Mucosa of gallbladder (tissue), 1 donor: Measurements from ENCODE around the gene PIP4K2C. TPM values are rescaled to one million over a fixed set of nuclear protein-coding genes. Genes with fewer than 3 reads are reported as not detected.

Experiments
- DNase-seq: peaks from one replicate; pipeline ENCODE4 v3.0.0-alpha.2; 2020; ENCODE audit warnings: low spot score
- total RNA-seq: library from RNA; stranded (reverse); gene quantifications from one replicate; pipeline ENCODE4 v1.2.1, GENCODE V29; 2021
- donor health status: DM: no; HTN: no; CAD: no.

PIP4K2C gene
- total RNA-seq = 36.1 TPM

GRCh38 chr12:57590864-57591781, at the start of gene PIP4K2C:
TSS of gene PIP4K2C (plus strand) at chr12:57591192. CDS start at chr12:57591290, 98 bp downstream.
- DNase-seq = peak; percentile 79

- DNase-seq = no peak
Measured at GRCh38 chr12:57541717-57542116, 49.3 kb upstream of the PIP4K2C start.

- DNase-seq = no peak
Measured at GRCh38 chr12:57543581-57543980, 47.4 kb upstream of the PIP4K2C start.

GRCh38 chr12:57545809-57546437, 45.1 kb upstream of the PIP4K2C start:
- DNase-seq = no peak

- peak; percentile 97 for DNase-seq
Measured at GRCh38 chr12:57546438-57547287, 44.3 kb upstream of the PIP4K2C start, which contains the start of gene DCTN2. TSS of gene DCTN2 (minus strand) at chr12:57547192. CDS start at chr12:57547063, 129 bp downstream.

- no peak for DNase-seq
Measured at GRCh38 chr12:57547288-57548012, 43.5 kb upstream of the PIP4K2C start.

GRCh38 chr12:57548013-57548315, 43.0 kb upstream of the PIP4K2C start:
- DNase-seq = no peak

GRCh38 chr12:57548488-57548887, 42.5 kb upstream of the PIP4K2C start:
- DNase-seq = no peak

GRCh38 chr12:57549203-57549908, 41.6 kb upstream of the PIP4K2C start:
- DNase-seq = no peak

GRCh38 chr12:57549909-57550640, 40.9 kb upstream of the PIP4K2C start, which contains the start of gene KIF5A:
TSS of gene KIF5A (plus strand) at chr12:57550044. CDS start at chr12:57550272, 228 bp downstream.
- DNase-seq = no peak

GRCh38 chr12:57550641-57551549, 40.1 kb upstream of the PIP4K2C start:
- DNase-seq = no peak

- no peak for DNase-seq
Measured at GRCh38 chr12:57551637-57552305, 39.2 kb upstream of the PIP4K2C start.

GRCh38 chr12:57552306-57552651, 38.7 kb upstream of the PIP4K2C start:
- no peak for DNase-seq

GRCh38 chr12:57552835-57553313, 38.1 kb upstream of the PIP4K2C start:
- no peak for DNase-seq

- no peak for DNase-seq
Measured at GRCh38 chr12:57553343-57554202, 37.4 kb upstream of the PIP4K2C start.

- DNase-seq = no peak
Measured at GRCh38 chr12:57554453-57554852, 36.5 kb upstream of the PIP4K2C start.

- DNase-seq = no peak
Measured at GRCh38 chr12:57554897-57555296, 36.1 kb upstream of the PIP4K2C start.
